Skeletal muscle cell (primary cell): ENCODE measurements around the gene CEACAM16.
"Not testable (repeated sequence)": the region's sequence is repeated elsewhere in the genome, so short reads cannot be mapped to it uniquely, and the experiment has no call there.

Experiments used
- DNase-seq: peaks from one replicate; pipeline ENCODE4 v3.0.0-alpha.2; 2010; ENCODE audit warnings: low read depth
- H3K4me3 ChIP-seq: 2 replicates; pipeline ENCODE4 v1.5.1; 2011; ENCODE audit warnings: low read depth, mild to moderate bottlenecking, control low read depth, low read length, moderate library complexity

The CEACAM16 gene, protein sequence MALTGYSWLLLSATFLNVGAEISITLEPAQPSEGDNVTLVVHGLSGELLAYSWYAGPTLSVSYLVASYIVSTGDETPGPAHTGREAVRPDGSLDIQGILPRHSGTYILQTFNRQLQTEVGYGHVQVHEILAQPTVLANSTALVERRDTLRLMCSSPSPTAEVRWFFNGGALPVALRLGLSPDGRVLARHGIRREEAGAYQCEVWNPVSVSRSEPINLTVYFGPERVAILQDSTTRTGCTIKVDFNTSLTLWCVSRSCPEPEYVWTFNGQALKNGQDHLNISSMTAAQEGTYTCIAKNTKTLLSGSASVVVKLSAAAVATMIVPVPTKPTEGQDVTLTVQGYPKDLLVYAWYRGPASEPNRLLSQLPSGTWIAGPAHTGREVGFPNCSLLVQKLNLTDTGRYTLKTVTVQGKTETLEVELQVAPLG

DNA sequence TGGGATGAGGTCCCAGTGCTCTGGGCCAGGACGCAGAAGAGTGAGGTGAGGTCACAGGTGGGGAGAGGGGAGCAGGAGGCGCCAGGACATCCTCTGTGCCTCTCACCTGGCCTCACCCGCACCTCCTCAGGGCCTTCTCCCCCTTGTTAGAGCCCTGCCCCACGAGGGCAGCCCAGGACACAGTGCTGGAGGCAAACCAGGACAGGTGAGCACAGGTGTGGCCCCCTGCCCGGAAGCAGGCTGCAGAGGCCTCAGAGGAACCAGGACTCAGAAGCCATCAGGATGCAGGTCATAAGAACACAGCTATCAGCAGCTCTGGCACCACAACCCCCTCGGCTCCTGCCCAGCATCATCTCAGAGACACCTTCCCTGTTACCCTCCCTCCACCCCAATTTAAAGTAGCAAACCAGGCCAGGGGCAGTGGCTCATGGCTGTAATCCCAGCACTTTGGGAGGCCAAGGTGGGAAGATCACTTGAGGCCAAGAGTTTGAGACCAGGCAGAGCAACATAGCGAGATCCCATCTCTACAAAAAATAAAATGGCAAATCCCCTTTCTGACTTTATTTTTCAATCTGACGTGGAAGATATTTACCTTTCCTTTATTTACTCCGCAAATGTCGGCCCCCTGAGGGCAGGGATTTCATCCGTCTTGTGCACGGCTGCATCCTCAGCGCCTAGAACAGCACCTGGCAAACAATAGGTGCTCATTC is at the start of gene CEACAM16:
CEACAM16 (plus strand) TSS at position 660 of the 710 bp plus-strand sequence. CDS start 2,306 bp downstream, outside the sequence.
- H3K4me3 ChIP-seq, result no peak within 1 kb of the TSS
- DNase-seq, result no peak

DNA sequence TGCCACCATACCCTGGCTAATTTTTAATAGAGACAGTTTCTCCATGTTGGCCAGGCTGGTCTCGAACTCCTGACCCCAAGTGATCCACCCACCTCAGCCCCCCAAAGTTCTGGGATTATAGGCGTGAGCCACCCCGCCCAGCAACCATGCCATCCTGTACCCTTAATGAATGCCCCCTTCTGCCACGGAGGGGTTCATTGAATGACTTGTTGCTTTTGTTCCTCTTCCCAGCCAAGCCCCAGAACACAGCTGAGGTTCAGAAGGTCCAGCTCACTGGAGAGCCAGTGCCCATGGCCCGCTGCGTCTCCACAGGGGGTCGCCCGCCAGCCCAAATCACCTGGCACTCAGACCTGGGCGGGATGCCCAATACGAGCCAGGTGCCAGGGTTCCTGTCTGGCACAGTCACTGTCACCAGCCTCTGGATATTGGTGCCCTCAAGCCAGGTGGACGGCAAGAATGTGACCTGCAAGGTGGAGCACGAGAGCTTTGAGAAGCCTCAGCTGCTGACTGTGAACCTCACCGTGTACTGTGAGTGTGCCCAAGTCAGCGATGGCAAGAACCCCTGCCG is 49.3 kb upstream of the CEACAM16 start:
- DNase-seq, result no peak
- no peak overlapping the region for H3K4me3 ChIP-seq

DNA sequence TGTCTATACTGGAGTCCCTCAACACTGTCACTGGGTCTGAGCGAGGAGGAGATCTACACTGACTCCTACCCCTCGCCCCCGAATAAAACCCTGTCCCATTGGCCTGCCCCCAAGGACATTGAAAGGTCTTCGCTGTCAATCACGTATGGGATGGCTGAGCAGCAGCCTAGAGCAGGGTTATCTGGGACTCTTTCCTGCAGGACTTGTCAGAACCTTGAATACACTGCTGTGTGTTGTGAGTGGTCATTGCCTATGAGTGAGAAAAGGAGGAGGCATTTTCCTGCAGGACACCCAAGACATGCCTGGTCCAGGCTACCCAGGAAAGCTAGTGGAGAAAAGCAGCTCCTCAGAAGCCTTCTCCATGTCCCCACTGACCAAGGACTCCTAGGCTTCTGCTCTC is 45.6 kb upstream of the CEACAM16 start:
- DNase-seq, result no peak
- H3K4me3 ChIP-seq, result no peak overlapping the region

DNA sequence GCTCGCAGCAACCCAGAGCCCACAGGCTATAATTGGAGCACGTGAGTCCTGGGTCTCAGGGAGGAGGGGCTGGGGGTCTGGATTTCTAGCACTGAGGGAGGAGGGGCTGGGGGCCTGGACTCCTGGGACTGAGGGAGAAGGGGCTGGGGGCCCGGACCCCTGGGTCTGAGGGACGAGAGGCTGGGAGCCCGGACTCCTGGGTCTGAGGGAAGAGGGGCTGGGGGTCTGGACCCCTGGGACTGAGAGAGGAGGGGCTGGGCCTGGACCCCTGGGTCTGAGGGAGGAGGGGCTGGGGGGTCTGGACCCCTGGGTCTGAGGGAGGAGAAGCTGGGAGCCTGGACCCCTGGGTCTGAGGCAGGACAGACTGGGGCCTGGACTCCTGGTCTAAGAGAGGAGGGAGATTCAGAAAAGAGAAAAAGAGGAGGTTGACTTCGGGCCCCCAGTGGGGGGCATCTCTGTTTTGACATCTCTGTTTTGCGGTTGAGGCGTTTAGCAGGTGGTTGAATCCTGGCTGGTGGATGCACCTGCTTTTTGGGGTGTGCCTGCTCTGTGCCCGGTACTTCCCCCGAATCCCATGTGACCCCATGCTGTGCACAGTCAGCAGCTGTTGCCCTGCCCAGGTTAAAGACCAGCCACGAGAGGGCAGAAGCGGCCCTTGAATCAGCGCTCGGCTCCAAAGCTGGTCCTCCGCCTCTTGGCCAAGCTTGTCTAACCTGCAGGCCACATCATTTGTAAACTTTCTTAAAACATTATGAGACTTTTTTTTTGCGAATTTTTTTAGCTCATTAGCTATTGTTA is 44.8 kb upstream of the CEACAM16 start:
- H3K4me3 ChIP-seq, result no peak overlapping the region
- no peak for DNase-seq

DNA sequence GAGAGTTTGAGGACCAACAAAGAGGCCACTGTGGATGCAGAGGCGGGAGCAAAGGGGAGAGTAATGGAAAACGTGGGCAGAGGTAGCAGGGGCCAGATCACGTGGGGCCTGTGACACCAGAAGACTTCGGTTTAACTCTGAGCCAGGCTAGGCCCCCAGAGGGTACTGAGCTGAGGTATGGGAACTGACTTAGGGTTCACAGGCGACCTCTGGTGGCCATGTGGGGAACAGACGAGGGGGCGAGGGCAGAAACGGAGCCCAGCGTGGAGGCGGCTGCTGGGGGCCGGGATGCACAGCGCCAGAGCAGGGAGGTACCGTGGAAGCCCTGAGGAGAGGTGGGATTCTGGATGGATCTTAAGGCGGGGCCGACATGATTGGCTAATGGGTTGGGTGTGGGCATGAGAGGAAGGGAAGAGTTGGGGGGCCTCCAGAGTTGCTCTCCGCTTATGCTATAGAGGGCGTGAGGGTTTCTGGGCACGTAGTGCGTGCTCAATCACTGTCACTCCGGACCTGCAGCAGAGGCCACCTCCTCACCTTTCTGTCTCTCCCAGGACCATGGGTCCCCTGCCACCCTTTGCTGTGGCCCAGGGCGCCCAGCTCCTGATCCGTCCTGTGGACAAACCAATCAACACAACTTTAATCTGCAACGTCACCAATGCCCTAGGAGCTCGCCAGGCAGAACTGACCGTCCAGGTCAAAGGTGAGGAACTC is 41.6 kb upstream of the CEACAM16 start:
- no peak for DNase-seq
- H3K4me3 ChIP-seq, result no peak overlapping the region

DNA sequence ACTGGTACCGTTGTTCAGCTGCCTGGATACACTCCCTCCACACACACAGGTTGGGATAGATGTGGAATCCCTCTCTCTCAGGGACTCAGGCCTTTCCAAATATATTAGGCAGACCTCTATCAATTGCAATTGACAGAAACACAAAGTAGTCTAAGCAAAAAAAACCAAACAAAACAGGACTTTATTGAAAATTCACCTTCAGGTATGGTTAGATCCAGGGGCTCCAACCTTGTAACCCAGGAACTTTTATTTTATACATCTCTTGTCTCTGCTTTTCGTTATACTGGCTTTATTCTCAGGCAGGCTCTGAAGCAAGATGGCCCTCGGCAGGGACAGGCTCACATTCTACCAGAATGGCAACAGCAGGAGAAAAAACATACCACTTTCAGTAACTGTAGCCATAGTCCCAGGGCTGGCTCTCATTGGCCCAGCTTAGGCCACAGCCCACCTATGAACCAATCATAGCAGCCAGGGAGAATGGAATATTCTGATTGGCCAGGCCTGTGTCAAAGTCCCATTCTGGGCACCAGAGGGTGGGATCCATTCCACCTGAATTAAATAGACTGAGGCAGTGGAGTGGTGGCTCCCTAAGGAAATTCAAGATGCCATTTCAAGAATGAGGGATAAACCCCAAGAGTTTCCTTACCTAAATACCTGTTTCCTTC is 40.8 kb upstream of the CEACAM16 start:
- no peak for DNase-seq
- H3K4me3 ChIP-seq, result no peak overlapping the region

DNA sequence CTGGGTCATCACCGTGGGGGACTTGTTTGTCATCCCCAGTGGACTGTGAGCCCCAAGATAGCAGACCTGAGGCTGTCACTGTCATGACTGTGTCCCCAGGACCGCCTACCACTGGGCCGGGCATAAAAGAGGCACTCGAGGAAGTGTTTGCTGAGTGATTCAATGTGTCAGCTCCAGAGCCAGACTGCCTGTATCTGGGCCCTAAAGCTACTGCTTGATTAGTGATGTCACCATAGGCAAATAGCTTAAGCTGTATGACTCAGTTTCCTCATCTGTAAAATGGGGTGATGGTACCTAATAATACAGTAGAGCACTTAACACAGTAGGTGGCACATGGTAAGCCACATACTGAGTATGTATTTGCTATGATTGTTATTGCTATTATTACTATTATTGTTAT is 38.9 kb upstream of the CEACAM16 start:
- no peak for DNase-seq
- no peak overlapping the region for H3K4me3 ChIP-seq

DNA sequence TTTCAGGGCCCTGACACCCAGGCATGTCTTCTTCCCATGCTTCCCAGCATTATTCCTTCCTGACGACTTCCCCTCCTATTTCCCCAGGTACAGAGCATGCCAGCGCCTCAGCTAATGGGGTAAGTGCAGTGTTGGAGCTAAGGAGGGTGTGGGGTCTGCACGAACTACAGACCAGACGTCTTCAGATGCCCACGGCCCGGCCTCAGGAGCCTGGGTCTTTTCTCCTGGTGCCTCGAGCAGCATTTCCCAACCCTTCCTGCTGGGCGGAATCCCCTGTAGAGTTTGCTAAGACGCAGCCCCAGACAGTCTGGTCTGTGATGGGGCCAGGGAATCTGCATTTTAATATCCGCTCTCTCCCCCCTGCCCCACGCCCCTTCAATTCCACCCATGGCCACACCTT is 37.7 kb upstream of the CEACAM16 start:
- H3K4me3 ChIP-seq, result no peak overlapping the region

DNA sequence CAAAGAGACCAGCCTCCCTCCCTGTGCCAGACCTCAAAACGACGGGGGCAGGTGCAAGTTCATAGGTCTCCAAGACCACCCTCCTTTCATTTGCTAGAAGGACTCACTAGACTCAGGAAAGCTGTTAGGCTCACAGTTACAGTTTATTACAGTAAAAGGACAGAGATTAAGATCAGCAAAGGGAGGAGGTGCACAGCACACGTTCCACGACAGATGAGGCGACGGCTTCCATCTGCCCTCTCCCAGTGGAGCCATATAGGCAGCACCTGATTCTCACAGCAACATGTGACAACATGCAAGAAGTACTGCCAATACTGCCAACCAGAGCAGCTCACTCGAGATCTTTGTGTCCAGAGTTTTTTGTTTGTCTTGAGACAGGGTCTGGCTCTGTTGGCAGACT is 37.0 kb upstream of the CEACAM16 start:
- no peak overlapping the region for H3K4me3 ChIP-seq
- no peak for DNase-seq

More for the DNA sequence above, 37.7 kb upstream of the CEACAM16 start:
- DNase-seq, result no peak

DNA sequence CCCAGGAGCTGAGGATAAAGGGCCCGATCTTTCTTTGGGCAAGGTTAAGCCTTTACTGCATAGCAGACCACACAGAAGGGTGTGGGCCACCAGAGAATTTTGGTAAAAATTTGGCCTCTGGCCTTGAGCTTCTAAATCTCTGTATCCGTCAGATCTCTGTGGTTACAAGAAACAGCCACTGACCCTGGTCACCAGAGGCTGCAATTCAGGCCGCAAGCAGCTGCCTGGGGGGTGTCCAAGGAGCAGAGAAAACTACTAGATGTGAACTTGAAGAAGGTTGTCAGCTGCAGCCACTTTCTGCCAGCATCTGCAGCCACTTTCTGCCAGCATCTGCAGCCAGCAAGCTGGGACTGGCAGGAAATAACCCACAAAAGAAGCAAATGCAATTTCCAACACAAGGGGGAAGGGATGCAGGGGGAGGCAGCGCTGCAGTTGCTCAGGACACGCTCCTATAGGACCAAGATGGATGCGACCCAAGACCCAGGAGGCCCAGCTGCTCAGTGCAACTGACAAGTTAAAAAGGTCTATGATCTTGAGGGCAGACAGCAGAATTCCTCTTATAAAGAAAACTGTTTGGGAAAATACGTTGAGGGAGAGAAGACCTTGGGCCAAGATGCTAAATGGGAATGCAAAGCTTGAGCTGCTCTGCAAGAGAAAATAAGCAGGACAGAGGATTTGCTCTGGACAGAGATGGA is 36.1 kb upstream of the CEACAM16 start:
- no peak overlapping the region for H3K4me3 ChIP-seq
- peak; percentile 52 for DNase-seq

DNA sequence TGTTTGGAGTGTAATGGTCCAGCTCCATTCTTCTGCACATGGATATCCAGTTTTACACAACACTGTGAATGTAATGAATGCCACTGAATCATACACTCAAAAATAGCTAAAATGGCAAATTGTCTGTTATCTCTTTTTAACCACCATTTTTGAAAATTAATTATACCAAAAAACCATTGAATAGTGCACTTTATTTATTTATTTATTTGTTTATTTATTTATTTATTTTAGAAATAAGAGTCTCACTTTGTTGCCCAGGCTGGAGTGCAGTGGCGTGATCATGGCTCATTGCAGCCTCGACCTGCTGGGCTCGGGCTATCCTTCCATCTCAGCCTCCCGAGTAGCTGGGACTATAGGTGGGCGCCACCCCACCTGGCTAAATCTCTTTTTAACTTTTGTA is 35.0 kb upstream of the CEACAM16 start:
- H3K4me3 ChIP-seq, result no peak overlapping the region
- no peak for DNase-seq

DNA sequence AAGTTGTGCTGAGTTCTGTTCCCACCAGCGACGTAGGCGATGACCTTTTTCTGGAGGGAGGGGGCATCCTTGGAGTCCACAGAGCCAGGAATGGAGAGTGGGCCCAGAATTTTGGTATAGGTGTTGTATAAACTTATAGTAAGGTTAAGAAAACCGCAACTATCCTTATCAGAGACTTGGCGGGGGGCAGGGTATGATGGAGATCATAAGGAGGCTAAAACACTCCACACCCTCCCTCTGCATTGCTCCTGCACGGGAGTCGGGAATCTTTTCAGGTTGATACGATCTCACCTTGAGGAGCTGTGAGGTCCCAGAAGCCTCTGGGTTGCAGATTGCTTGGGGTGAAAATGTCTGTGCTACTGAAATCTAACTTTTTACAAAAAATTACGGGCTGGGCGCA is 34.0 kb upstream of the CEACAM16 start:
- no peak for DNase-seq
- H3K4me3 ChIP-seq, result no peak overlapping the region

DNA sequence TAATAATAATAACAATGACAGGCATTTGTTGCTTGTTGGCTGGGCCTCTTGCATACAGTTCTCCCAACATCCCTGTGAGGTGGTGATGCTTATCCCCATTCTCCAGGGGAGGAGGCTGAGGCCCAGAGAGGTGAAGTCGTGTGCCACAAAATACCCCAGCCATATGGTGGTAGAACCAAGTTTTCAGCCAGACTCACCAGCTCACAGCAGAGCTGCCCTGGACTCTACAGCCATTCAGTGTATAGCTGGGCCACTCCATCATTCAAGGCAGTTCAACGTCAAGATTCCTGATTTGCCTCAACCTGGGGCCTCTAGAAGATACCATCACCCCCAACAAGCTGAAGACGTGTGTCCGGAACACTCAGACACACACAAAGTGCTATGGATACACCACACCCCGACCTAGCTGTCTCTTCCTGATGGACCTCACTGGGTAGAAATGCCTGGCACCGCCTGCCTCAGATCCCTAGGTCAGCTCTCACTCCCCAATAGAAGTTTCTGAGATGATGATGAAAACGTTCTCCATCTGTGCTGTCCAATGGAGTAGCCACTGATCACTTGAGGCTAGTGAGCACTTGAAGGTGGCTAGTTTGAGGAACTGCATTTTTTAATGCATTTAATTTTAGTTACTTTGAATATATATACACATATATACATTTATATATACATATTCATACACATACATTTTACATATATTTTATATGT is 31.9 kb upstream of the CEACAM16 start:
- DNase-seq, result no peak
- no peak overlapping the region for H3K4me3 ChIP-seq

DNA sequence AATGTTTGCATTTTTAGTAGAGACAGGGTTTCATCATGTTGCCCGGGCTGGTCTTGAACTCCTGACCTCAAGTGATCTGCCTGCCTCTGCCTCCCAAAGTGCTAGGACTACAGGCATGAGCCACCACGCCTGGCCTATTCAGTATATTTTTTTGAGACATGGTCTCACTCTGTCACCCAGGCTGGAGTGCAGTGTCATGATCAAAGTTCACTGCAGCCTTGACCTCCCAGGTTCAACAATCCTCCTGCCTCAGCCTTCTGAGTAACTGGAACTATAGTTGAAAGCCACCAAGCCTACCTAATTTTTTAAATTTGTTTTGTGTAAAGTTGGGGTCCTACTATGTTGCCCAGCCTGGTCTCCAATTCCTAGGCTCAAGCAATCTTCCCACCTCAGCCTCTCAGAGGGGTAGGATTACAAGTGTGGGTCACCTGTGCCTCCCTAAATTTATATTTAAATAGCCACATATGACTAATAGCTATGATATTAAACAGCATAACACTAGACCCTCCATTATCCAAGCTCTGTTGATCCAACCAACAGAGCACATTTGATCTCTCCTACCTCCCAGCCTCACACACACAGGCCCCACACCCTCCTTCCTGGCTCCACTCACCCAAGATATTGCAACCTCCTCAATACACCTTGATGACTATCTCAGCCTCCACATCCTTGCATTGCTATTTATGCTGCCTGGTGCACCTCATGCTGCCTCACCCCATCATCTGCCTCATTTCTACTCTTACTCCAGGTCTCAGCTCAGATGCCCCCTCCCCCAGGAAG is 29.8 kb upstream of the CEACAM16 start:
- H3K4me3 ChIP-seq, result no peak overlapping the region
- no peak for DNase-seq

DNA sequence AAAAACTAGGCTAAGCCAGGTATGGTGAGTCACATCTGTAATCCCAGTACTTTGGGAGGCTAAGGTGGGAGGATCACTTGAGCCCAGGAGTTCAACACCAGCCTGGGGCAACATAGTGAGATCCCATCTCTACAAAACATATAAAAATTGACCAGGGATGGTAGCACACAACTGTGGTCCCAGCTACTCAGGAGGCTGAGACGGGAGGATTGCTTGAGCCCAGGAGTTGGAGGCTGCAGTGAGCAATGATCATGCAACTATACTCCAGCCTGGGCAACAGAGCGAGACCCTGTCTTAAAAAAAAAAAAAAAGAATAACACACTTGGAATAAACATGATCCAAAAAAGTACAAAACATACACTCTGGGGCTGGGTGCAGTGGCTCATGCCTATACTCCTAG is 28.9 kb upstream of the CEACAM16 start:
- DNase-seq, result not testable (repeated sequence)

DNA sequence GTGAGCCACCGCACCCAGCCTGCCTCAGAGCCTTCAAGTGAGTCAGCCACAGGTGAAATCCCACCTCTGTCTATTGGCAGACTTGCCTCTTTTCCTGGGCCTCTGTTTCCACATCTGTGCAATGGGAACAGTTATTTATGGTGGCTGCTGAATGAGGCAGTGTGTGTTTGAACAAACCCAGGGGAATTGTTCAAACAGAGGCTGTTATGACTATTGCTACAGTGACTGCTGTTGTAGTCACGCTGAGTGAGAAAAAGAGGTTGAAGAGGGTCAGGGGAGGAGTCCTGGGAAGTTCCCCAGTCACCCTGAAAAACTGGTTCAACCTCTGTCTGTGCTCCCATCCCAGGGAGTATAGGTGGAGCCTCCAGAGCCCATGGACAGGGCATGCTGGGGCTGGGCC is 27.6 kb upstream of the CEACAM16 start, which contains the start of gene CEACAM19:
CEACAM19 (plus strand) TSS at position 83 of the 400 bp plus-strand sequence. CDS start 450 bp downstream, outside the sequence.
- H3K4me3 ChIP-seq, result no peak within 1 kb of the TSS
- no peak for DNase-seq

More for the DNA sequence above, 28.9 kb upstream of the CEACAM16 start:
- not testable (repeated sequence) for H3K4me3 ChIP-seq

DNA sequence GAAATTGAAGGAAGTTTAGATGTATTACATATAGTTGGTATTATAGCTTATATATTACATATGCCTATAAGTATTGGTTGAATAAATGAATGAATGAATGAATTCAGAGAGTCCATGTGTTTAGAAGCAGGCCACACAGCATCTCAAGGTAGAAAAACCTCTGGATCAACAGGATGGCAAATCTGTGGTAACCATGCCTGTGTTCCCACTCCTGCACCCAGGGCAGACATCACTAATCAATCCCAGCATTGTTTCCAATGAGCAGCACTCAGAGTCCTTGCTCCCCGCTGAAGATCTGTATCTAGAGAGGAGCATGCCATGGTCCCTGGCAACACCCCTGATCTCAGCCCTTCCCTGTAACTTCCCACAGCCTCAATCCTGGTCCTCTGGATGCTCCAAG is 26.7 kb upstream of the CEACAM16 start:
- H3K4me3 ChIP-seq, result no peak overlapping the region
- DNase-seq, result no peak
